GM23248 (cell line): ENCODE data around the gene NKX2-3.

Source experiments
- EZH2 ChIP-seq: fragments of 200-600 bp; sonication (generic); IDR thresholded peaks from 2 replicates; pipeline ENCODE4 v1.6.1; 2018; ENCODE audit warnings: antibody characterized with exemption, mild to moderate bottlenecking; ENCODE audit not compliant: insufficient read depth, poor library complexity, severe bottlenecking
- EZH2phosphoT487 ChIP-seq: fragments of 200-600 bp; sonication (generic); IDR thresholded peaks from 2 replicates; pipeline ENCODE4 v1.6.1; 2018; ENCODE audit warnings: antibody characterized with exemption, moderate library complexity, mild to moderate bottlenecking, low read depth; ENCODE audit not compliant: insufficient read depth

- TF ChIP-seq EZH2 (no peak), EZH2phosphoT487 (no peak)
These were observed 31.6 kb downstream of the NKX2-3 start for GRCh38 chr10:99564361-99564760.
